T-cell (primary cell): Measurements from ENCODE around the gene SOX6. TPM values are rescaled to one million over a fixed set of nuclear protein-coding genes. Genes with fewer than 3 reads are reported as not detected.

Experiments used
- ATAC-seq, 4 experiments: fragments of 200-7000 bp in 3 of 4; fragments of 150-1000 bp in 1 of 4; cut with Tn5 transposase; replicated peaks in 1 of 4; 1 replicate in 3 of 4; 2 replicates in 1 of 4; pipeline ENCODE4 v1.10.0; 2021; ENCODE audit warnings: moderate library complexity in 3 of 4, mild to moderate bottlenecking in 2 of 4, moderate number of reproducible peaks in 1 of 4
- CTCF ChIA-PET, 2 donors: fragments of 300-600 bp; sonication (Branson Sonifier 250); formaldehyde crosslinking; loops; one replicate each; lab custom pipeline; 2022; ENCODE audit warnings: antibody characterized with exemption in 2 of 2; lab: Charles Lee
- POLR2A ChIA-PET, 2 donors: fragments of 300-600 bp; sonication (Branson Sonifier 250); formaldehyde crosslinking; loops; one replicate each; lab custom pipeline; 2022; ENCODE audit warnings: antibody characterized with exemption in 2 of 2; lab: Charles Lee
- DNase-seq, 35 experiments: peaks; one replicate each; pipeline versions ENCODE4 v3.0.0 to v3.0.0-alpha.2; 2013 to 2023
- H3K27ac ChIP-seq: one replicate; pipeline ENCODE4 v1.5.1; 2013; ENCODE audit warnings: low read length
- H3K27me3 ChIP-seq, 2 experiments: replicated peaks in 1 of 2; 1 replicate in 1 of 2; 2 replicates in 1 of 2; pipeline versions ENCODE4 v1.6.1 to v1.7.0; 2013; ENCODE audit warnings: low read length in 1 of 2, mixed read lengths in 1 of 2; ENCODE audit not compliant: control insufficient read depth in 2 of 2, insufficient read depth in 2 of 2; ENCODE audit errors: extremely low read depth in 1 of 2
- H3K36me3 ChIP-seq, 2 donors: 1 replicate in 1 of 2; 2 replicates in 1 of 2; pipeline versions ENCODE4 v1.6.1 to v1.7.0; 2013; ENCODE audit warnings: low read length in 1 of 2; ENCODE audit not compliant: control insufficient read depth in 2 of 2, insufficient read depth in 1 of 2; ENCODE audit errors: extremely low read depth in 1 of 2
- H3K4me1 ChIP-seq, 2 experiments: 1 replicate in 1 of 2; 2 replicates in 1 of 2; pipeline versions ENCODE4 v1.6.1 to v1.7.0; 2013; ENCODE audit warnings: low read length in 2 of 2, mixed read lengths in 1 of 2; ENCODE audit not compliant: insufficient read depth in 2 of 2, control insufficient read depth in 1 of 2; ENCODE audit errors: extremely low read depth in 1 of 2
- H3K4me3 ChIP-seq, 2 donors: 1 replicate in 1 of 2; 2 replicates in 1 of 2; pipeline versions ENCODE4 v1.5.1 to v1.7.0; 2013; ENCODE audit warnings: mild to moderate bottlenecking in 2 of 2, low read length in 1 of 2, moderate library complexity in 1 of 2; ENCODE audit not compliant: control insufficient read depth in 1 of 2; ENCODE audit errors: extremely low read depth in 1 of 2
- H3K9me3 ChIP-seq: 2 replicates; pipeline ENCODE4 v1.7.0; 2013
- H3K27ac Mint-ChIP-seq, 2 donors: one replicate each; pipeline ENCODE4 v1.8.0; 2020 to 2021; ENCODE audit warnings: mild to moderate bottlenecking in 2 of 2, mixed read lengths in 2 of 2
- H3K27me3 Mint-ChIP-seq, 2 donors: one replicate each; pipeline ENCODE4 v1.8.0; 2021 to 2022; ENCODE audit warnings: mixed read lengths in 2 of 2
- H3K36me3 Mint-ChIP-seq: one replicate; pipeline ENCODE4 v1.8.0; 2021; ENCODE audit warnings: mixed read lengths
- H3K4me1 Mint-ChIP-seq, 3 donors: one replicate each; pipeline ENCODE4 v1.8.0; 2020 to 2022; ENCODE audit warnings: mixed read lengths in 3 of 3, mild to moderate bottlenecking in 1 of 3
- H3K4me3 Mint-ChIP-seq, 3 donors: one replicate each; pipeline ENCODE4 v1.8.0; 2020 to 2022; ENCODE audit warnings: mild to moderate bottlenecking in 3 of 3, mixed read lengths in 3 of 3, moderate library complexity in 3 of 3
- H3K9me3 Mint-ChIP-seq, 3 donors: one replicate each; pipeline ENCODE4 v1.8.0; 2020 to 2022; ENCODE audit warnings: mixed read lengths in 3 of 3
- WGBS: methylation state at CpG from one replicate; pipeline ENCODE4 v1.1.5; 2013; ENCODE audit warnings: missing lambda C conversion rate; ENCODE audit not compliant: insufficient coverage; 5-methylcytosine and 5-hydroxymethylcytosine counted together
- total RNA-seq, 35 experiments: library from RNA in 6 of 35; stranded (reverse) in 6 of 35; fragments of 120-200 nt in 1 of 35; gene quantifications; one replicate each; pipeline versions ENCODE4 v1.2.1 to v1.2.4 and lab custom pipeline; 2013 to 2026

Gene SOX6
- total RNA-seq, 5 donors from 2014 or later (not counting 1 experiment from before 2014, with no cell fraction given), result 0.16 TPM; not detected in 4

DNA sequence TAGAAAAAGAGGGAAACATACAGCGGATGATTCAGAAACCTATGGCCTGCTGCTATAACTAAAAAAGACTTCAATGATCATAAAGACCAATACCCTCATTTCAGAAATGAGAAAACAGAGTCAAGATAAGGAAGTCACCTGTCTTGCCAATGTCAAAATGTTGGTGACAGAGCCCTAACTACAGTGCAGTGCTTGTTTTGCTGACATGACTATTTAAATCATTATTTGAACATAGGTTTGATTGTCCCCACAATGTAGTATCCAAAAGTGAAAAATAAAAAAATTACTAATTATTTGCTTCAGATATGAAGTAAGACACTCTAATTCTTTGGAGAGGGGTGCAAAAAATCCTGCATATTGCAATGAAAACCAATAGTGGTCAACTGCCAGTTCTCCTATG, 115.7 kb downstream of the SOX6 start:
- no peaks in the 10 kb centered on the region for H3K36me3 ChIP-seq
- Mint-ChIP-seq H3K4me3 (no peak overlapping the region), H3K36me3 (no peaks in the 10 kb centered on the region), H3K9me3 (peaks cover 2 to 13% (median 11%) of the 10 kb centered on the region in 3 donors), H3K27me3 (no peaks in the 10 kb centered on the region), H3K4me1 (no peaks in the 10 kb centered on the region), H3K27ac (no peak overlapping the region)
- POLR2A ChIA-PET, result no interaction called here
- CTCF ChIA-PET, result interaction anchor here in 1 of 2 donors (0.6 kb wide), 1 partner anchor 15 kb away, joined by 3 read pairs; no protein-coding TSS in a partner anchor
- DNase-seq (no peak), ATAC-seq (no peak)
- no peak overlapping the region for H3K4me3 ChIP-seq
- H3K27me3 ChIP-seq, result no peaks in the 10 kb centered on the region
- no peaks in the 10 kb centered on the region for H3K4me1 ChIP-seq
- H3K27ac ChIP-seq, result no peak overlapping the region
- no CpG with 5 or more reads among the region's 1 CpG for WGBS
- H3K9me3 ChIP-seq, result no peaks in the 10 kb centered on the region

DNA sequence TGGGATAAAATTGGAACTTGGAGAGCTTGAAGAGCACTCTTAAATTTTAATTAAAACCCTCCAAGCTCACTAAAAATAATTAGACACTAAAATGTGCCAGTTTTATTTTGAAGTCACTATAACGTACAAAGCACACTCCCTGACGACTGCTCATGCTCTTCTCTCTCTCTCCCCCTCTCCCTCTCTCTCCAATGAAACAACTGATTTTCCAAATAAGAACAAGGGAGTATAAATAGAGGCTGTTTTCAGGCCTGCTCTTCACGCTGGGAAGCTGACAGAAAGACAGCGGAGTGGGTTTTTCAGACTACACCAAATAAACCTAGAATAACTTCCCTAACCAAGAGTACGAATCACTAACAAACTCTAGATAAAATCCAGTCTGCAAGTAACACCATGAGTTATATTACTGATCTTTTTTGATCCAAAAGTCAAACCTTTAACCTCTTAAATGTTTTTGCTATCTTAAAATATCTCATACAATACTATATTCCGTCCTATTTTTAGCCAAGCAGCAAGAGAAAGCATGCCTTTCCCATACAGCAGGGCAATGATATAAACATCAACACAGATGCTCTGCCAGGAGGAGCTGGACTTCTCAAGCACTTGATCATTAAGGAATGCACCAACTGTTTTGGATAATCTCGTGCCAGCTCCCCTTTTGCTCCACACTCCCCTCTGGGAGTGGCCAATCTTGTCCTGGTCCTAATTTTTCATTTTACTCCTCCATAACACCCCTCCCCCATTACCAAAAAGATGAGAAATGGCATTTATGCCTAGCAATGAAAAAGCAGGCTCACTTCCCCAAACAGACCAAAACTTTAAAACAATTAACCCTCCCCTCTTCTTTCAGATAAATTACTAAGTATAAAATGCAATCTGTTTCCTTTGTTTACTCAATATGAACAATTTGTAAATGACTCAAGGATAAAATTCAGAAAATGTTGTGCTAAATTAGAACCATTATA, 116.9 kb downstream of the SOX6 start:
- whole genome bisulfite sequencing, result 76% methylated on average over 3 of the region's 7 CpGs
- no peaks in the 10 kb centered on the region for H3K27me3 Mint-ChIP-seq
- no peak overlapping the region for H3K27ac Mint-ChIP-seq

DNA sequence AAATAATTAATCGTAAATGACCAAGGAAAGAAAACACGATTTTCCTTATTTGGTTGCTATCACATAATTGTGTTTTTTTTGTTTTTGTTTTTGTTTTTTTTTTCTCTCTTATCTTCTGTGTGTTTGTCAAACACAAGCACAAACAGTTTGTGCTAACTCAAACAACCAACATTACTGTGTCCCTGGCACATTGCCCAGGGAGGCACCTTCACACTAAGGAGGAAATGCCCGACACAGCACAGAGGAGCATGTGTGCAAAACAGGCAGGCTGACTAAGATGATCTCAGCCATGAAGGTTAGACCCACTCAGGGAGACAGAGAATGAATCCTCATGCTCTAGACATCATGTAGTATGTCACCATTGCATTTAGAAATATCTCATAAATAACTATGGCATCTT, 130.1 kb downstream of the SOX6 start:
- Histone ChIP-seq H3K4me3 (no peak overlapping the region), H3K27me3 (no peaks in the 10 kb centered on the region), H3K27ac (no peak overlapping the region), H3K36me3 (no peaks in the 10 kb centered on the region), H3K4me1 (no peaks in the 10 kb centered on the region), H3K9me3 (no peaks in the 10 kb centered on the region)
- no peaks in the 10 kb centered on the region for H3K4me1 Mint-ChIP-seq
- POLR2A ChIA-PET, result no interaction called here
- ATAC-seq (no peak), DNase-seq (no peak)
- no peak overlapping the region for H3K4me3 Mint-ChIP-seq
- H3K27ac Mint-ChIP-seq, result no peak overlapping the region
- H3K9me3 Mint-ChIP-seq, result peaks cover 0 to 4% (median 3%) of the 10 kb centered on the region in 3 donors
- CTCF ChIA-PET, result no interaction called here
- no peaks in the 10 kb centered on the region for H3K27me3 Mint-ChIP-seq
- 0% methylated on average over 1 of the region's 3 CpGs for WGBS
- no peaks in the 10 kb centered on the region for H3K36me3 Mint-ChIP-seq

More for the DNA sequence above, 116.9 kb downstream of the SOX6 start:
- peaks cover 2 to 13% (median 11%) of the 10 kb centered on the region in 3 donors for H3K9me3 Mint-ChIP-seq
- POLR2A ChIA-PET, result no interaction called here
- Histone ChIP-seq H3K27ac (no peak overlapping the region), H3K36me3 (no peaks in the 10 kb centered on the region), H3K27me3 (no peaks in the 10 kb centered on the region), H3K9me3 (no peaks in the 10 kb centered on the region), H3K4me1 (no peaks in the 10 kb centered on the region), H3K4me3 (no peak overlapping the region)
- no peak overlapping the region for H3K4me3 Mint-ChIP-seq
- CTCF ChIA-PET, result no interaction called here
- DNase-seq (no peak), ATAC-seq (no peak)
- H3K4me1 Mint-ChIP-seq, result no peaks in the 10 kb centered on the region
- H3K36me3 Mint-ChIP-seq, result no peaks in the 10 kb centered on the region

DNA sequence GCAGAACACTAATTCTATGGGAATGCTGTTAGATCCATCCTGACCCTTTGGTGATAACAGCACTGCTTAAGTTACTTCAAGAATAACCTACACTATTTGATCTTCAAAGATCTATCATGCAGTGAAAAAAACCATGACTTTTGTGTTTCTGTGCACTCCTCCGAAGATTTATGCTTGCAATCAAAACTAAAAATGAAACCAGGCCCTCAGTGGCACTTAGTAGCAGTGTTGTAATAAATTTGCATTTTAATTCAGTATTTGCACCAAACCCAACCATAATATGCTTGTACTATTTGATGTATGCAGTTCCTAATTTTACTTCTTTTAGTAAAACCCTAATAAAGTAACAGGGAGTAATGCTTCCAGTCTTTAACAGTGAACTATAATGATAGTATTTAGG, 130.7 kb downstream of the SOX6 start:
- ChIA-PET CTCF (no interaction called here), POLR2A (no interaction called here)
- DNase-seq (no peak), ATAC-seq (no peak)
- Mint-ChIP-seq H3K9me3 (peaks cover under 1 to 5% (median 3%) of the 10 kb centered on the region in 3 donors), H3K27me3 (no peaks in the 10 kb centered on the region), H3K27ac (no peak overlapping the region), H3K36me3 (no peaks in the 10 kb centered on the region), H3K4me3 (no peak overlapping the region), H3K4me1 (no peaks in the 10 kb centered on the region)
- WGBS, result no CpG with 5 or more reads among the region's 1 CpG
- Histone ChIP-seq H3K4me1 (no peaks in the 10 kb centered on the region), H3K9me3 (no peaks in the 10 kb centered on the region), H3K27me3 (no peaks in the 10 kb centered on the region), H3K4me3 (no peak overlapping the region), H3K36me3 (no peaks in the 10 kb centered on the region), H3K27ac (no peak overlapping the region)

DNA sequence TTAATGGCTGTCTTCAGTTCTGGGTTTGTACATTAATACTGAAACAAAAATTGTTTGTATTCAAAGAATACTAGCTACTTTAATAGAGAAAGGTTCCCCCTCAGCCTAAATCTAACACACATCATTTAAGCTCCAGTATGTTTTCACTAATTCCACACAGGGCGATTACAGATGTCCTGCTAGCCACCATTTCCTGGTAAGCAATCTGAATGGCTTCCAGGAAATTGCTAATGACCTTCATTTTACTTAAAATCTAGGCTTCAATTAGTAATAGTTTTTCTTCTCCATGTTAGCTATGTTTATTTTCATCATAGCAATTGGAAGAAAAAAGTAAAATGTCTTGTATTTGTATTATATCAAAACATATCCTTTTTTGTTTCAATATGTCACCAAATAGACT, 132.8 kb downstream of the SOX6 start:
- Mint-ChIP-seq H3K9me3 (peaks cover 2 to 6% (median 3%) of the 10 kb centered on the region in 3 donors), H3K27me3 (no peaks in the 10 kb centered on the region), H3K36me3 (no peaks in the 10 kb centered on the region), H3K27ac (no peak overlapping the region), H3K4me1 (no peaks in the 10 kb centered on the region), H3K4me3 (no peak overlapping the region)
- Histone ChIP-seq H3K4me1 (no peaks in the 10 kb centered on the region), H3K27me3 (no peaks in the 10 kb centered on the region), H3K9me3 (no peaks in the 10 kb centered on the region), H3K4me3 (no peak overlapping the region), H3K36me3 (no peaks in the 10 kb centered on the region), H3K27ac (no peak overlapping the region)
- no CpG with 5 or more reads among the region's 1 CpG for WGBS
- no peak for DNase-seq
- ATAC-seq, result no peak
- ChIA-PET POLR2A (no interaction called here), CTCF (no interaction called here)

DNA sequence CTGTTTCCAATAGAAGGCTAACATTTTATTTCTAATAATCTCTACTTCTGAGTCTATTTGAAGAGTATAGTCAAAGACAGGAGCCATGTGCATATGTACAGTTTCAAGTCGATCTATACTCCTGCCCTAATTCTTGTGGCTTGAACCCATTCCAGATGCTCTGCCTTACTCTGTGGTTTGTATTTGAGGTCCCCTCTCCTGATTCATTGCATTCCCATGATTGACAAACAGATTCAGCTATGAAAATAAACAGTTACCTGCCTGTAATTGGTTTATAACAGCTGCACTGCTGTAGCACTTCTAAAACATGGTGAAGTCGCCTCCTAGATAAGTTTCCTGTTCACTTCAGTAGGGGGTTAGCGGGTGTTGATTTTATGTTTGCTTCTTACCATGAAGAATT, 138.7 kb downstream of the SOX6 start:
- H3K9me3 ChIP-seq, result no peaks in the 10 kb centered on the region
- H3K4me1 Mint-ChIP-seq, result no peaks in the 10 kb centered on the region
- no peak overlapping the region for H3K4me3 Mint-ChIP-seq
- H3K27me3 ChIP-seq, result no peaks in the 10 kb centered on the region
- no peaks in the 10 kb centered on the region for H3K36me3 Mint-ChIP-seq
- DNase-seq (no peak), ATAC-seq (no peak)
- H3K27ac Mint-ChIP-seq, result no peak overlapping the region
- H3K9me3 Mint-ChIP-seq, result peaks cover 0 to 7% (median 3%) of the 10 kb centered on the region in 3 donors
- ChIA-PET POLR2A (no interaction called here), CTCF (no interaction called here)
- 83% methylated on average over 1 of the region's 3 CpGs for WGBS
- H3K4me1 ChIP-seq, result no peaks in the 10 kb centered on the region
- no peak overlapping the region for H3K4me3 ChIP-seq
- H3K27ac ChIP-seq, result no peak overlapping the region
- no peaks in the 10 kb centered on the region for H3K36me3 ChIP-seq
- H3K27me3 Mint-ChIP-seq, result no peaks in the 10 kb centered on the region
